CD1c-positive myeloid dendritic cell (primary cell): ENCODE measurements around the gene CRAMP1.
"Not testable (repeated sequence)": the region's sequence is repeated elsewhere in the genome, so short reads cannot be mapped to it uniquely, and the experiment has no call there.

Experiments
- DNase-seq: peaks from one replicate; pipeline ENCODE4 v3.0.0-alpha.2; 2016; ENCODE audit errors: extremely low spot score

CRAMP1 gene, protein sequence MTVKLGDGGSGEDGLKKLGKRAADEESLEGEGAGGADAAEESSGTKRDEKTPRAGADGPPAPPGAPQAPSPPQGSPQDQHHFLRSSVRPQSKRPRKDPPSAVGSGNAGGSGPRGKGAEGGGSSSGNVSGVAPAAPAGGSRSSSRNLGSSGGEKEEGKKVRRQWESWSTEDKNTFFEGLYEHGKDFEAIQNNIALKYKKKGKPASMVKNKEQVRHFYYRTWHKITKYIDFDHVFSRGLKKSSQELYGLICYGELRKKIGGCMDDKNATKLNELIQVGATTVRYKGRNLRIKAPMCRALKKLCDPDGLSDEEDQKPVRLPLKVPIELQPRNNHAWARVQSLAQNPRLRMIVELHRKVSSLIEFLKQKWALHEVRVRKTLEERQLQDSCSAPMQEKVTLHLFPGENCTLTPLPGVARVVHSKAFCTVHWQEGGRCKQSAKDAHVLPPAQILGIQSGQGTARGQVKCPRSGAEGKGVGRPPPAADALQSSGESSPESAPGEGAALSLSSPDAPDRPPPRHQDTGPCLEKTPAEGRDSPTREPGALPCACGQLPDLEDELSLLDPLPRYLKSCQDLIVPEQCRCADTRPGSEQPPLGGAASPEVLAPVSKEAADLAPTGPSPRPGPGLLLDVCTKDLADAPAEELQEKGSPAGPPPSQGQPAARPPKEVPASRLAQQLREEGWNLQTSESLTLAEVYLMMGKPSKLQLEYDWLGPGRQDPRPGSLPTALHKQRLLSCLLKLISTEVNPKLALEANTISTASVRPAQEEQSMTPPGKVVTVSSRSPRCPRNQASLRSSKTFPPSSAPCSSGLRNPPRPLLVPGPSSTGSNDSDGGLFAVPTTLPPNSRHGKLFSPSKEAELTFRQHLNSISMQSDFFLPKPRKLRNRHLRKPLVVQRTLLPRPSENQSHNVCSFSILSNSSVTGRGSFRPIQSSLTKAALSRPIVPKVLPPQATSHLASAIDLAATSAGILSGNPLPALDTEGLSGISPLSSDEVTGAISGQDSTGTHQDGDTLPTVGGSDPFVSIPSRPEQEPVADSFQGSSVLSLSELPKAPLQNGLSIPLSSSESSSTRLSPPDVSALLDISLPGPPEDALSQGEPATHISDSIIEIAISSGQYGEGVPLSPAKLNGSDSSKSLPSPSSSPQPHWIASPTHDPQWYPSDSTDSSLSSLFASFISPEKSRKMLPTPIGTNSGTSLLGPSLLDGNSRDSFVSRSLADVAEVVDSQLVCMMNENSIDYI (N-terminal part only)

DNA sequence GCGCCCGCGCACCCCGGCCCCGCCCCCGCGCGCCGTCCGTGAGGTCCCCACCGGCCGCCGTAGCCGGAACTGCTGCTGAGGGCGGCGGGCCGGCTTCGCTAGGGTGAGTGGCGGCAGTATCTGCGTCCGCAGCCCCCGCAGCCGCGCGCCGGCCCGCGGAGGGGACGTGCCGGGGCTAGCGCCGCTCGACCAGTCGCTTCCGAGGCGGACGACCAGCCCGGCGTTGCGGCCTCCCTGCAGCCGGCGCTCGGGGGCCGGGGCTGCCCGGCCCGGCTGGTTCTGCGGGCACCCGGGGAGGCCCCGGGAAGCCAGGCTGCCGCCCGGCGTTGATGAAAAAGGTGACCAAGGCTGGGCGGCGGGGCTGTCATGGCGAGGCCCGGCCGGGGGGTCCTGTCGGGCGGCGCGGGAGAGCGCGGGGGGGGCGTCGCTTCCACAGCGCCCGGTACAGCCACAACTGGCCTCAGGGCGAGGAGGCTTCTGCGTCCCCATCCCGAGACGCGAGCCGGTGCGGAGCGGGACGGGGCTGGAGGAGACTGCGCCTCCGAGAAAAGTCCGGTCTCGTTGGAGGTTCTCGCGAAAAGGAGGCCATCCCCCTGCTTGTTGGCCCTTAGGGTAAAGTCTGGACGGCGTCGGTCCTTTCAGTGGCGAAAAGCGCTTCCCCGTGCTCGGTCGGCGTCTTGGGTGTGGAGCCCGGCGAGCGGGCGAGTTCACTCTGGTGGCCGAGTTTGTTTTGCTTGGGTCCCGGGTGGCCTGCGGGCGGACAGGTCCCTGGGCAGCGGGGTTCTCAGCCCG, at the start of gene CRAMP1:
TSS of gene CRAMP1 (plus strand) at position 41 of the 792 bp plus-strand sequence. CDS start 2,280 bp downstream, outside the sequence.
- DNase-seq, result peak; percentile 18

DNA sequence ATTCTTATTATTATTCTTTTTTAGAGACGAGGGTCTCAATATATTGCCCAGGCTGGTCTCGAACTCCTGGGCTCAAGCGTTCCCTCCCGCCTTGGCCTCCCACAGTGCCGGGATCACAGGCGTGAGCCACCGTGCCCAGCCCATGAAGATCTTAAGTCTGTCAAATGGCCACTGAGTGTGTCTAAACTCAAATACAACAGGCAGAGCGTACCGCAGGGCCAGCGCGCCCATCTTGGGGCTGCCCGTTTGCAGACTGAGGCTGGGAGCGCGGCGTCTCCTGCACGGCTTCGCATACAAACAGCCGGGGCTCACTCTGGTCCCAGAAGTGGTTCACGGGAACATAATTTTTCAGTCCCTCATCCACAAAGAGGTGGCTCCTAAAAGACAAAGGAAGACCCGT, 48.4 kb upstream of the CRAMP1 start:
- no peak for DNase-seq

DNA sequence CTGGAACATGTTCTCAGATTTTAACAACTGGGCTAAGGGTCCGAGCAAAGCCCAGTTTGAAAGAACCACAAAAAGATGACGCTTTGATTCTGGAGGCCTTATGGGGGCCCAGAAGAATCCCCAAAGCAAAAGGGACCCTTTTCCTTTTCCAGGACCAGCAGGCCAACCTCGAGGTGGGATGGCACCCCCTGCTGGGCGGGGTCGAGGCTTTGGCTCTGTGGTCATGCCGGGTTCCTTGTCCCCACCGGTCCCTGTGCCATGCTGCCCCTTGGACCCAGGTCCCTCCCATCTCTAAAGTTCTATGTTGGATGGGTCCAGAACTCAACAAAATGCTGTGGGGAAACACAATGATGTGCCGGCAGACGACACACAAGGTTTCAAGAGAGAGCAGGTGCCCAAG, 47.8 kb upstream of the CRAMP1 start:
- DNase-seq, result no peak

DNA sequence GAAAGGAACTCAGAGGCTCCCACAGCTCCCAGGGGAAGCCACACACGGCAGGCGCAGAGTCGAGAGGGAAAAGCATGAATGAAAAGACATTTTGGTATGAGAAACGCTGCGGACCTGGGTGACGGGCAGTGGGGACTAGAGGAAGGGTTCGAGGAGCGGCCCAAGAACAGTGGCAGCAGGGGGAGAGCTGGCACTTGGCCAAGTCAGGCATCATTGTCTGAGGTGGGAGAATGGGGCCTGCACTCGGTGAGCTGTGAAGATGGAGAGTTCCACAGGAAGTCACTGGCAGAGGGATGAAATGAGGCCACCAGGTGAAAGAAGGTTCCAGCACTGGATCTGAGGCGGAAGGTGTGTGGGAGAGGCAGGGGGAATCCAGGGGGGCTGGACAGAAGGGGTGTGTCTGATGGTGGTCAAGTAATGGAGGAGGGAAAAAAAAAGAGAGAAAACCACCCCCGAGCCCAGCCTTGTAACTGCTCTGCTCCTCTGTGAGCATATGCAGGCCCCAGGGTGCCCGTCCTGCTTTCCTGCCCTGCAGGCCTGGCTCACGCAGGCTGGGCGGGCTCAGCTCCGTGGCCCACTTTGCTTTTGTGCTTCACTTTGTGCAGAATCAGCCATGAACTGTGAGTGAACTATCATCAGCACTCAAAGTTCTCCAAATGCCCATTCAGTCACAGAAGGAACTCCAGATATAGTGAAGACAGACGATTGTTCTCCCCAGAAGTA, 46.9 kb upstream of the CRAMP1 start:
- DNase-seq, result no peak

DNA sequence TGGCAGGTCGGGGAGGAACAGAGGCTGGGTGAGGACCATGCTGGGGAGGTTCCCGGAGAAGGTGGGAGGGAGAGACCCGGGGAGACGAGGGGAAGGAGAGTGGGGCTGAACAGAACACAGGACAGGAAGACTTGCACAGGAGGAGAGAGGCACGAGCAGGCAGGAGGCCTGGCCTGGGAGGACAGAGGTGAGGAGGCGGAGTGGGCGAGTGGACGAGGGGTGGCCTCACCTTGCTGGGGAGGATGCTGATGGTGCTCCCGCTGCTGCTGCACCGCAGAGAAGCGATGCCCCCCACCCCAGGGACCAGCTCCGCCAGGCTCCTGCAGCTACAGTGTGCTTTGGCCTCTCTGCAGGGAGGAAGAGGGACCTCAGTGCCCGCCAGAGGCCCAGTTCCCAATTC, 44.2 kb upstream of the CRAMP1 start:
- no peak for DNase-seq

DNA sequence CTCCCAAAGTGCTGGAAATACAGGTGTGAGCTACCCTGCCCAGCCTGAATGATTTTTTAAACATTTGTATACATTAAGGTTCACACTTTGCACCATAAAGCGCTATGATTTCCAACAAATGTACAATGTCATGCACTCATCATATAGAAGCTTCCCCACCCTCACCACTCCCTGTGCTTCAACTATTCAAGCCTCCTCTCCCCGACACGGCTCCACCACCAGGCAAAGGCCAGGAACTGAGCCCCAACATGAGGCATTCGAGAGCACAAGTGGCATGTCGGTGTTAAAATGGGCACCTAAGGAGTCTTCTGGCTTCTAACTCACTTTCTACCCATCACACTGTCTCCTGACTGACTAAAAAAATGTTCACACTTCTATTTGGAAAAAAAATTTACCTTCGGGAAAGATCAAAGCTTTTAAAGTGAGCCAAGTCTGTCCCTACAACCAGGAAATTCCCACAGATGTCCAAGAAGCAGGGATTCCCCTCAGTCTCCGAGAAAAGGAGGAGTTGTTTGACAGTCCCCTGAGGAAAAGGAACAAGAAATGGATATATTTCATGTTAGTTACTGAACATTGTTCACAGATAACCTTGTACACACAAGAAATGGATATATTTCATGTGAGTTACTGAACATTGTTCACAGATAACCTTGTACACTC, 41.0 kb upstream of the CRAMP1 start:
- no peak for DNase-seq

DNA sequence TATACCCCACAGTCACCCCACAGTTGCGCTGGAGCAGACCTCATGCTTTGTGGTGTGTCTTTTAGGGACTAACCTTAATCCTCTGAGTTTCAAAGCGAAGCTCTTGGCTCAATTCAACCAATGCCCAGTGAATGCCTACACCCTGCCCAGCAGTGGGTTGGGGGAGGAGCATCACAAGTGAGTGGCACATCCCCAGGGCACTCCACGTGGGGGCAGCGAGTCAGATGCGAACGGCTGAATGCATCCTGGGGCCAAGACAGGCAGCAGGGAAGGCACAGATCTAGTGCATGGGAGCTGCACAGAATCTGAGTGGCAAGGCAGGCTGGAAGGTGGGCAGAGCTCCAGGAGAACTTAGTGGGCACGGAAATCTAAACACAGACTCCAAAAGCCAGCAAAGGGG, 39.5 kb upstream of the CRAMP1 start:
- DNase-seq, result no peak

DNA sequence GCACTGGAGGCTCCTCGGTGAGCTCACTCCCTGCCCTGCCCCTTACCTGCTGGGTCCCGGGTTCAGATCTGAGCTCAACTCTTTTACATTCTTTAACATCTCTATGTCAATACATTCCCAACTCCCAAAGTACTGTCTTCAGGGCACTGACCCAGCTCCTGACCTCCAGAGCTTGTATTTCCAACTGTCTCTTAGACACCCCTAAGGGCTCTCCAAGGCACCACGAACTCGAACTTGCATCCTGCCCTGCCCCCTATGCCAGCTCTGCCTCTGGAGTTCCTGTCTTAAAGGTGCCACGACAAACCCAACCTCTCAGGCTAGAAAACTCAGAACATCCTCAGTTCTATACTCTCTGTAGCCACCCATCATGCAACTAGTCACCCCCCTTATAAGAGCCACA, 38.9 kb upstream of the CRAMP1 start:
- no peak for DNase-seq

DNA sequence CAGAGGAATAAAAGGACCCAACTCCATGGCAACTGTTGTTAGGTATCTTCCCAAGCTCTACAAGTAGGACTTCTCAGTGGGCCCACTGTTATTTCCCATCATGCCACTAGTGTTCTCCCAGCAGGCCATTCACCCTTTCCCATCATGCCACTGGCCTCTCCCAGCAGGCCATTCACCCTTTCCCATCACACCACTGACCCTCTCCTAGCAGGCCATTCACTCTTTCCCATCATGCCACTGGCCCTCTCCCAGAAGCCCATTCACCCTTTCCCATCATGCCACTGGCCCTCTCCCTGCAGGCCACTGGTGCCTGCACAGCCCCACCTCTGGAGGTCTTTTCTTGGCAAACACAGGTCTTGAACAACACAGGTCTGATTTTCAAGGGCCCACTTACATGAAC, 36.6 kb upstream of the CRAMP1 start:
- DNase-seq, result no peak

DNA sequence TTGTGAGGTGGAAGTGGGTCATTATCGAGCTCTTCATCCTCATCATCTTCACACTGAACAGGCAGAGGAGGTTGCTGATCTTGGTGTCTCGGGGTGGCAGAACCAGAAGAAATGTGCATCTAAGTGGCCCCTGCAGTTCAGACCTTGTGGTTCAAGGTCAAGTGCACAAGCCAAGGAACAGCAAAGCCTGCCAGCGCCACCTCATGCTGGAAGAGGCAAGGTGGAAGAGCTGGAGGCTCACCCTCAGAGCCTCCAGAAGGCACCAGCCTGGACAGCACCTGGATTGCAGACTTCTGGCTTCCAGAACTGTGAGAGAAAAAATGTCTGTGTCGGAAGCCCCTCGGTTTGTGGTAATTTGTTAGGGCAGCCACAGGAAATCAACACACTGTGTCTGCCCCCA, 32.9 kb upstream of the CRAMP1 start:
- DNase-seq, result no peak

DNA sequence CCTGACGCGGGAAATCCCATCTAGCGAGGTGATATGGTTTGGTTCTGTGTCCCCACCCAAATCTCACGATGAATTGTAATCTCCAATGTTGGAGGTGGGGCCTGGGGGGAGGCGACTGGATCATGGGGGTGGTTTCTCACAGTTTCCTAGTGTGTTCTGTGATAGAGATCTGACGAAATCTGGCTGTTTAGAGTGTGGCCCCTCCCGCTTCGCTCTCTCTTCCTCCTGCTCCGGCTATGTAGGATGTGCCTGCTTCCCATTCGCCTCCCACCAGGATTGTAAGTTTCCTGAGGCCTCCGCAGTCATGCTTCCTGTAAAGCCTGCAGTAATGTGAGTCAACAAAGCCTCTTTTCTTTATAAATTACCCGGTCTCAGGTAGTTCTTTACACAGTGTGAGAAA, 31.9 kb upstream of the CRAMP1 start:
- DNase-seq, result peak; percentile 40

DNA sequence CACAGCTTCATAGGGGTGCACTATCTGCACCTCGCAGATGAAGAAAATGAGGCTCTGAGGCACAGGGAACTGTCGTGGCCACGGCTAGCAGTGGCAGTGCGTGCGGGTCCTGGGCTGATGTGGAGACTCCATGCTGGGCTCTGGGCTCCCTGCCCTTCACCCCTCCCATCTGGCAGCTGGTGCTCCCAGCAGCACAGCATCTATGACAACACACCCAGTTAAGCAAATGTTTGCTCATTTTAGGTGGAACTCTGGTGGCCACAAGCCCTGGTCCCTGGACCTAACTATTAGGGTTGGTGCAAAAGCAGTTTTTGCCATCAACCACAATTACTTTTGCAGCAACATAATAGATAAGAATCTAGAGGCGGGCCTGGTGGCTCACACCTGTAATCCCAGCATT, 31.2 kb upstream of the CRAMP1 start:
- no peak for DNase-seq

DNA sequence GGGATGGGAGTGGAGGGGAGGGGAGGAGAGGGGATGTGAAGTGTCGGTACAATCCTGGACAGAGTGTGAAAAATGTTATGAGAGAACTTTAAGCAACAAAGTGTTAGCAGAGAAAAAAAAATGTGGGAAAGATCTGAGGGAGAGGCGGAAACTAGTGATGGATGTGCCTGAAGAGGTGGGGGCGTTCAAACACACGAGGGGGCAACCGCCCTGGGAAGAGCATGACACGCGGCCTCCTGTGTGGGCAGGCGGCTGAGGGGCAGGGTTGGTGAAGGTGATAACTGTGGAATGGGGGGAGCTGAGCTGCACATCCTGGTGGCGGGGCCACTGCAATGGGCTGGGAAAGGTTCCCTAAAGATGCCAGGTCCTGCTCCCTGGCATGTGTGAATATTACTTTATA, 30.4 kb upstream of the CRAMP1 start:
- no peak for DNase-seq

DNA sequence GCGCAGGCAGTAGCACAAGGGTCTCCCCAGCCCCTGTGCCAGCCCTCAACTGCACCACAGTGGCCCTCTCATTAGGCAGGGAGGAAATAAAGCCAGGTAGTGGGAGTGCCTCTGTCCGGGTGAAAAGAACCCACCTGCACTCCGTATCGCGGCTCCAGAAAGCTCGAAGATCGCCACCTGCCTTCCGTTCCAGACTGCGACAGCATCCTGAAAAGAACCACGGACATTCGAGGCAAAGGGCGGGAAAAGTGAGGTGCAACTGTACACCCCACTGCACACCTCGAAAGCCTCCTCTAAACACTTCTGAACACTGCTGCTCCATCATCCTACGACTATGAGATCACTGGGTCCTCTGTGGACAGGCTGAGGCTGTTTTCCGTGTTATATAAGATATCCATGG, 29.0 kb upstream of the CRAMP1 start:
- no peak for DNase-seq

DNA sequence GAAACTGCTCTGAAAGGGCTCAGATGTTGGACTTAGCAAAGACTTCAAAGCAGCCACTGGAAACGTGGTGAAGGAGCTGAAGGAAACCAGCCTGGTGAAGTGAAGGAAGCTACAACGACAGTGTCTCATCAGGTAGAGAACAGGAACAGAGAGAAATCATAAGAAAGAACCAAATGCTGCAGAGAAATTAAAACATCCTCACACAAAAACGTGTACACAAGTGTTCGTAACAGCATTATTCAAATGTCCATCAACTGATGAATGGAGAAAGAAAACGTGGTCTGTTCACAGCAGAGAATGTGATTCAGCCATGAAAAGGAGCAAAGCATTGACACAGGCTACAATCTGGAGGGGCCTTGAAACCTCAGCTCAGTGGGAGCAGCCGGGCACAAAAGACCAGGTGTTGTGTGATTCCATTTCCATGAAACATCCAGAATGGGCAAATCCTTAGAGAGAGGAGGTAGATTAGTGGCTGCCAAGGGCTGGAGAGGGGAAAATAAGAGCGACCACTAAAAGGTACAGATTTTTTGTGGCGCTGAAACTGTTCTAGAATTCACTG, 27.2 kb upstream of the CRAMP1 start:
- no peak for DNase-seq

DNA sequence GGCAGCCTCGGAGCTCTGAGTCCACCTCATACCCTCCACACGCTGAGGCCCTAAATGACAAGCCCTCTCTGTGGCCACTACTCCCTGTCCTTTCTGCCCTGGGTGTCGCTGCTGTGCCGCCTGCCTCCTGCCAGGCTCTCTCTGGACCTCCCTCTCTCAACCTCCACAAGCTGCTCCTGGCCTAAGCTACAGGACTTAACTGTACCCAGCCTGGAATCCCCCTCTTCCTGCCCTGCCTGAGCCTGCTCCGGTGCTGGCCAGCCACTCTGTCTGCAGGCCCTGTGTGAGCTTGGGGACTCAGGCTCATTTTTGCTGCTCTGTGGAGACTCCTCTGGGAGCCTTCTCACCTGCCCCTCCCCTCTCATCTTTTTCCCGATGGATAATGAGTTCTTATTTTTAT, 21.8 kb upstream of the CRAMP1 start:
- no peak for DNase-seq

DNA sequence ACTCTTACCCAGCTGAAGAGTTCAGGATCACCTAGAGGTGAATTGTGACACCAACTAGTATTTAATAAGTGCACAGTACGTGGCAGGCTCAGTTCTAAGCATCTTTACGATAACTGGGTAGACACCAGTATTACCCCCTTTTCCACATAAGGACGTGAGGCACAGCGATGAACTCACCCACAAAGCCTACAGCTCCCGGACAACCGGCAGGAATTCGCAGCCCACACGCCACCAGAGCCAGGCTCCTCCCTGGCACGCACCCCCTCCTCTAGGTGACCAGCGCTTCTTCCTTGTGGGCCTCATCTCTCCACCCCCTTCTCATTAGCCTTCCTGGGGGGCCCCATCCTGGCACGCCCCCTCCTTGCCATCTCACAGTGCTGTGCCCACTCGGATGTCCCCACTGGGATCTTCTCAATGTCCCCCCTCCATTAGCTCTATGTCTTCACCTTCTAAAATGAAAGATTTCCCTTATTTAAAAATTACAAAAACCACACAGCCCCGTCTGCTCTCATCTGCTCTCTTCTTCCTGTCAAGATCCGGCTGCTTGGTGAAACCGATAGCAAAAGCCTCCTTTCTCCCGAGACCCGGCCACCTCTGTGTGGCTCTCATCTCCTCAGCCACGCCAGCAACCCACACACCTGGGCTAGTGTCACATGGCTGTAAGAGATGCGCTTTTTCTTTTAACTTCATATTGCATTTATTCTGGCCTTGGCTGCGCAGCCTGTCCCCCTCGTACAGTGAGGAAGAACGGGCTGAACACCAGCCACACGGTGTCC, 21.0 kb upstream of the CRAMP1 start:
- DNase-seq, result no peak

DNA sequence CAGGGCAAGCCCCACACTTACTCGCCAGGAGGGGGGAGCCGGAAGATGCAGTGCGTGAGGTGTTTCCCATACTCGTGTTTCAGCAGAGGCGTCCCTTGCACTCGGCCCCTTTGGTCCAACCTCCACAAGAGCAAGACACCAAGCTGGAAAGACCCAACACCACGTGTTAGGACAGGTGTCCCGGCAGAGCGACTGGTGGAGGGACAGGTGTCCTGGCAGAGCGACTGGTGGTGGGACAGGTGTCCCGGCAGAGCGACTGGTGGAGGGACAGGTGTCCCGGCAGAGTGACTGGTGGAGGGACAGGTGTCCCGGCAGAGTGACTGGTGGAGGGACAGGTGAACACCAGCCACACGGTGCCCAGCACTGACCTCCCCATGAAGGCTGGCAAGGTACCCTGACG, 19.7 kb upstream of the CRAMP1 start:
- no peak for DNase-seq

DNA sequence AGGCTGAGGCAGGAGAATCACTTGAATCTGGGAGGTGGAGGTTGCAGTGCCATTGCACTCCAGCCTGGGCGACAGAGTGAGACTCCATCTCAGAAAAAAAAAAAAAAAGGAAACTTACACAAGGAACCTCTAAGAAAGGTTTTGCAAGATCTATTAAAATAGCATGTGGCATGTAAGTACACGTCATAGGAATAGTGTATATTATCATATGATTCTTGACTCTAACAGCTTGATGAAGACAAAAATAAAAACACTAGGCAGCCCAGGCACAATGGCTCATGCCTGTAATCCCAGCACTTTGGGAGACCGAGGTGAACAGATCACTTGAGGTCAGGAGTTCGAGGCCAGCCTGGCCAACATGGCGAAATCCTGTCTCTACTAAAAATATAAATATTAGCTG, 16.6 kb upstream of the CRAMP1 start:
- not testable (repeated sequence) for DNase-seq
